ENCODE measurements around the gene GSTA3. TPM values are rescaled to one million over a fixed set of nuclear protein-coding genes. Genes with fewer than 3 reads are reported as not detected.
"Not testable (repeated sequence)": the region's sequence is repeated elsewhere in the genome, so short reads cannot be mapped to it uniquely, and the experiment has no call there.

Gene GSTA3
- total RNA-seq, 2 experiments from 2014 or later: not detected

- Mint-ChIP-seq H3K36me3 (ENCODE audit: low read depth) (no peaks in the 10 kb centered on the region), H3K27me3 (peaks cover 2% of the 10 kb centered on the region), H3K27ac (no peak overlapping the region), H3K9me3 (no peaks in the 10 kb centered on the region), H3K4me3 (no peak overlapping the region), H3K4me1 (ENCODE audit: low read depth) (no peaks in the 10 kb centered on the region)
- no peak for TF ChIP-seq CTCF (IDR thresholded peaks at IDR 0.05)
- CTCF ChIA-PET: no interaction called here
- DNase-seq (no peak), ATAC-seq (no peak)
- POLR2A ChIA-PET: no interaction called here
- intact Hi-C loops (cut with micrococcal nuclease): no loop called here
These were observed 367 bp downstream of the GSTA3 start for GRCh38 chr6:52909131-52909530.

GRCh38 chr6:52908526-52908925, 972 bp downstream of the GSTA3 start:
- intact Hi-C loops (cut with micrococcal nuclease): no loop called here
- Mint-ChIP-seq H3K9me3 (no peaks in the 10 kb centered on the region), H3K27me3 (peaks cover 2% of the 10 kb centered on the region), H3K27ac (no peak overlapping the region), H3K36me3 (ENCODE audit: low read depth) (no peaks in the 10 kb centered on the region), H3K4me3 (no peak overlapping the region), H3K4me1 (ENCODE audit: low read depth) (no peaks in the 10 kb centered on the region)
- TF ChIP-seq CTCF (IDR thresholded peaks at IDR 0.05): no peak
- DNase-seq: no peak
- CTCF ChIA-PET: no interaction called here
- POLR2A ChIA-PET: no interaction called here
- no peak for ATAC-seq

GRCh38 chr6:52904562-52905279, 4.8 kb downstream of the GSTA3 start:
- CTCF ChIA-PET: no interaction called here
- intact Hi-C loops (cut with micrococcal nuclease): no loop called here
- TF ChIP-seq CTCF (IDR thresholded peaks at IDR 0.05): peak; percentile 24
- no peak overlapping the region for H3K4me3 Mint-ChIP-seq
- no peaks in the 10 kb centered on the region for H3K9me3 Mint-ChIP-seq
- no peak overlapping the region for H3K27ac Mint-ChIP-seq
- H3K36me3 Mint-ChIP-seq (ENCODE audit: low read depth): no peaks in the 10 kb centered on the region
- peak; percentile 8 for DNase-seq
- POLR2A ChIA-PET: no interaction called here
- H3K27me3 Mint-ChIP-seq: peaks cover 9% of the 10 kb centered on the region
- ATAC-seq: no peak
- no peaks in the 10 kb centered on the region for H3K4me1 Mint-ChIP-seq (ENCODE audit: low read depth)

- Mint-ChIP-seq H3K9me3 (no peaks in the 10 kb centered on the region), H3K27ac (no peak overlapping the region), H3K4me3 (no peak overlapping the region), H3K27me3 (peaks cover 10% of the 10 kb centered on the region), H3K4me1 (ENCODE audit: low read depth) (no peaks in the 10 kb centered on the region), H3K36me3 (ENCODE audit: low read depth) (no peaks in the 10 kb centered on the region)
- DNase-seq: no peak
- TF ChIP-seq CTCF (IDR thresholded peaks at IDR 0.05): no peak
- POLR2A ChIA-PET: no interaction called here
- CTCF ChIA-PET: no interaction called here
- ATAC-seq: no peak
- intact Hi-C loops (cut with micrococcal nuclease): no loop called here
These were observed 9.0 kb downstream of the GSTA3 start for GRCh38 chr6:52900536-52900935.

GRCh38 chr6:52895790-52896189, 13.7 kb downstream of the GSTA3 start:
- CTCF ChIA-PET; intact Hi-C loops (cut with micrococcal nuclease); DNase-seq; H3K9me3 Mint-ChIP-seq; ATAC-seq; H3K4me1 Mint-ChIP-seq (ENCODE audit: low read depth); H3K36me3 Mint-ChIP-seq (ENCODE audit: low read depth); POLR2A ChIA-PET; H3K4me3 Mint-ChIP-seq; H3K27ac Mint-ChIP-seq; H3K27me3 Mint-ChIP-seq: not testable (repeated sequence)
